NCI-H187 (cell line): ENCODE measurements around the gene ZEB2.

ENCODE experiments used
- DNase-seq, 2 experiments: peaks; one replicate each; lab custom pipeline; 2025; lab: John Stamatoyannopoulos, UW

ZEB2 gene

GRCh38 chr2:144528108-144528507 is 8.2 kb upstream of the ZEB2 start:
- no peak for DNase-seq

GRCh38 chr2:144526831-144527230 is 6.9 kb upstream of the ZEB2 start:
- no peak for DNase-seq

- no peak for DNase-seq
Measured at GRCh38 chr2:144524118-144525009, 4.4 kb upstream of the ZEB2 start.

- no peak for DNase-seq
Measured at GRCh38 chr2:144523596-144524117, 3.7 kb upstream of the ZEB2 start.

GRCh38 chr2:144522897-144523595 is 3.1 kb upstream of the ZEB2 start:
- DNase-seq, result no peak

GRCh38 chr2:144522176-144522896 is 2.4 kb upstream of the ZEB2 start:
- no peak for DNase-seq

- DNase-seq, result no peak
Measured at GRCh38 chr2:144521686-144522085, 1.8 kb upstream of the ZEB2 start.

GRCh38 chr2:144520756-144521487 is 1.0 kb upstream of the ZEB2 start:
- no peak for DNase-seq

GRCh38 chr2:144519597-144519933 is 354 bp downstream of the ZEB2 start:
- no peak for DNase-seq

- no peak for DNase-seq
Measured at GRCh38 chr2:144518748-144519596, 947 bp downstream of the ZEB2 start.

- no peak for DNase-seq
Measured at GRCh38 chr2:144517866-144518747, 1.8 kb downstream of the ZEB2 start.

- no peak for DNase-seq
Measured at GRCh38 chr2:144516981-144517865, 2.7 kb downstream of the ZEB2 start.

GRCh38 chr2:144516411-144516980 is 3.4 kb downstream of the ZEB2 start:
- no peak for DNase-seq

GRCh38 chr2:144515696-144516410 is 4.1 kb downstream of the ZEB2 start:
- no peak for DNase-seq

GRCh38 chr2:144515099-144515695 is 4.7 kb downstream of the ZEB2 start:
- DNase-seq, result no peak

GRCh38 chr2:144514616-144515091 is 5.3 kb downstream of the ZEB2 start:
- no peak for DNase-seq

- no peak for DNase-seq
Measured at GRCh38 chr2:144513388-144514101, 6.4 kb downstream of the ZEB2 start.
